ENCODE results near the gene ZNF487. TPM values are rescaled to one million over a fixed set of nuclear protein-coding genes. Genes with fewer than 3 reads are reported as not detected.

The ZNF487 gene
- total RNA-seq, 6 donors from 2014 or later = 4.5 to 25.0 (median 11.0) TPM

GRCh38 chr10:43491855-43492254, 54.9 kb downstream of the ZNF487 start:
- no peak for ATAC-seq (ENCODE audit: low FRiP score in 2 of 2)
- no peak overlapping the region for H3K27ac ChIP-seq
- TF ChIP-seq EP300 (IDR thresholded peaks at IDR 0.05) (no peak), POLR2A (IDR thresholded peaks at IDR 0.05) (no peak), CTCF (IDR thresholded peaks at IDR 0.05) (no peak), POLR2AphosphoS5 (IDR thresholded peaks at IDR 0.05) (no peak)
- H3K36me3 ChIP-seq = no peaks in the 10 kb centered on the region
- H3K9me3 ChIP-seq = peaks cover 0 to 4% (median 0%) of the 10 kb centered on the region in 4 donors
- DNase-seq = no peak
- no peaks in the 10 kb centered on the region for H3K27me3 ChIP-seq
- no peaks in the 10 kb centered on the region for H3K4me1 ChIP-seq
- WGBS, 2 donors = 79 to 89% methylated on average over 5 of the region's 5 CpGs
- H3K4me3 ChIP-seq = no peak overlapping the region

GRCh38 chr10:43502931-43503330, 66.0 kb downstream of the ZNF487 start:
- H3K27ac ChIP-seq = no peak overlapping the region
- ATAC-seq (ENCODE audit: low FRiP score in 2 of 2) = no peak

GRCh38 chr10:43524434-43525247, 87.7 kb downstream of the ZNF487 start:
- DNase-seq (no peak), ATAC-seq (ENCODE audit: low FRiP score in 2 of 2) (no peak)
- 64 to 88% methylated on average over 1 of the region's 1 CpG for WGBS, 2 donors
- H3K9me3 ChIP-seq = peaks cover 53 to 84% (median 75%) of the 10 kb centered on the region in 4 donors
- H3K27ac ChIP-seq = no peak overlapping the region
- H3K4me1 ChIP-seq = no peaks in the 10 kb centered on the region
- TF ChIP-seq POLR2AphosphoS5 (IDR thresholded peaks at IDR 0.05) (no peak), EP300 (IDR thresholded peaks at IDR 0.05) (no peak), CTCF (IDR thresholded peaks at IDR 0.05) (no peak), POLR2A (IDR thresholded peaks at IDR 0.05) (no peak)
- H3K27me3 ChIP-seq = no peaks in the 10 kb centered on the region
- H3K4me3 ChIP-seq = no peak overlapping the region
- no peaks in the 10 kb centered on the region for H3K36me3 ChIP-seq

More at GRCh38 chr10:43502931-43503330, 66.0 kb downstream of the ZNF487 start:
- Histone ChIP-seq H3K4me1 (no peaks in the 10 kb centered on the region), H3K27me3 (no peaks in the 10 kb centered on the region), H3K36me3 (no peaks in the 10 kb centered on the region), H3K9me3 (peaks cover 0 to under 1% (median 0%) of the 10 kb centered on the region in 4 donors), H3K4me3 (no peak overlapping the region)
- TF ChIP-seq POLR2A (IDR thresholded peaks at IDR 0.05) = no peak
- no peak for TF ChIP-seq POLR2AphosphoS5 (IDR thresholded peaks at IDR 0.05)
- TF ChIP-seq EP300 (IDR thresholded peaks at IDR 0.05) = no peak
- no peak for TF ChIP-seq CTCF (IDR thresholded peaks at IDR 0.05)
- no peak for DNase-seq

Small RNAs within 50 kb of the gene (small RNA-seq; reads per million reads assigned to genes)
- gene RNU7-193P (0 reads per million in 4 donors), gene SNORD3J (0 reads per million in 4 donors)

Other genes starting within 250 kb of the ZNF487 start
- gene RASGEF1A, start 170.0 kb upstream of the ZNF487 start, total RNA-seq = 1 to 10 TPM; 2.3 to 8.4 (median 4.9) TPM
- 1 to 10 TPM in 3 of 6 donors, not detected in 3; 2.5 to 4.0 (median 2.7) TPM for gene FXYD4, start 65.5 kb upstream of the ZNF487 start, total RNA-seq
- gene HNRNPF, start 27.9 kb upstream of the ZNF487 start, total RNA-seq = 100 to 1,000 TPM in 5 of 6 donors, 10 to 100 TPM in 1; 80.7 to 225 (median 177) TPM
- 1 to 10 TPM; 1.1 to 4.0 (median 2.9) TPM for gene ZNF239, start 137.5 kb downstream of the ZNF487 start, total RNA-seq
- gene ZNF485, start 169.3 kb downstream of the ZNF487 start, total RNA-seq = 1 to 10 TPM; 2.1 to 7.7 (median 3.2) TPM
- 10 to 100 TPM; 16.8 to 36.8 (median 26.8) TPM for gene ZNF32, start 211.8 kb downstream of the ZNF487 start, total RNA-seq

All from upper lobe of left lung (tissue), 6 donors.